Ramos (cell line): ENCODE data around the gene DIPK2A.

Experiments used
- in situ Hi-C: fragments of 300-500 bp; cut with MboI; formaldehyde crosslinking; loops from one replicate; pipeline ENCODE4 v1.14.3; 2022; ENCODE audit warnings: low sequenced_read_pairs; ENCODE audit not compliant: unreplicated experiment

The DIPK2A gene

GRCh38 chr3:143973259-143974021, 1.8 kb downstream of the DIPK2A start:
- in situ Hi-C loops: no loop called here

- in situ Hi-C loops: no loop called here
Observed at GRCh38 chr3:143974271-143975238, 2.9 kb downstream of the DIPK2A start.

GRCh38 chr3:143975554-143976152, 4.0 kb downstream of the DIPK2A start:
- in situ Hi-C loops: no loop called here

GRCh38 chr3:143977341-143978262, 6.0 kb downstream of the DIPK2A start:
- in situ Hi-C loops: no loop called here

GRCh38 chr3:143978263-143978631, 6.6 kb downstream of the DIPK2A start:
- in situ Hi-C loops: no loop called here

GRCh38 chr3:143979041-143979440, 7.4 kb downstream of the DIPK2A start:
- in situ Hi-C loops: no loop called here

GRCh38 chr3:143979813-143980212, 8.2 kb downstream of the DIPK2A start:
- in situ Hi-C loops: no loop called here

- in situ Hi-C loops: no loop called here
Observed at GRCh38 chr3:143988306-143988705, 16.7 kb downstream of the DIPK2A start.

- in situ Hi-C loops: no loop called here
Observed at GRCh38 chr3:143989461-143989860, 17.8 kb downstream of the DIPK2A start.

GRCh38 chr3:143991713-143992112, 20.1 kb downstream of the DIPK2A start:
- in situ Hi-C loops: no loop called here

- in situ Hi-C loops: no loop called here
Observed at GRCh38 chr3:143998266-143998665, 26.6 kb downstream of the DIPK2A start.

- in situ Hi-C loops: no loop called here
Observed at GRCh38 chr3:144003051-144003450, 31.4 kb downstream of the DIPK2A start.

GRCh38 chr3:144010371-144010770, 38.7 kb downstream of the DIPK2A start:
- in situ Hi-C loops: no loop called here

GRCh38 chr3:144011251-144011799, 39.7 kb downstream of the DIPK2A start:
- in situ Hi-C loops: no loop called here

- in situ Hi-C loops: no loop called here
Observed at GRCh38 chr3:144015133-144015532, 43.5 kb downstream of the DIPK2A start.

- in situ Hi-C loops: no loop called here
Observed at GRCh38 chr3:144018776-144019175, 47.2 kb downstream of the DIPK2A start.
